Caco-2 (cell line): ENCODE data around the gene OTOF. TPM values are rescaled to one million over a fixed set of nuclear protein-coding genes. Genes with fewer than 3 reads are reported as not detected.
A peak's percentile ranks its signal among the peaks of the same experiment; 100 is the strongest.

Source experiments
- BruUV-seq: library from RNA; stranded (reverse); fragments of 400-500 nt; replicated peaks from 2 replicates; lab custom pipeline; 2021; lab: Mats Ljungman, UMichigan
- CTCF ChIA-PET: fragments of 300-600 bp; sonication (Branson Sonifier 250); formaldehyde crosslinking; loops from one replicate; lab custom pipeline; 2022; ENCODE audit warnings: antibody characterized with exemption; lab: Charles Lee
- POLR2A ChIA-PET: fragments of 300-600 bp; sonication (Branson Sonifier 250); formaldehyde crosslinking; loops from one replicate; lab custom pipeline; 2022; ENCODE audit warnings: antibody characterized with exemption; lab: Charles Lee
- DNase-seq, 2 experiments: peaks; one replicate each; pipeline versions ENCODE4 v3.0.0 to v3.0.0-alpha.2; 2020 to 2022
- H3K27me3 ChIP-seq: replicated peaks from 2 replicates; pipeline ENCODE4 v1.6.0; 2011; ENCODE audit warnings: low read length; ENCODE audit not compliant: control insufficient read depth, insufficient read depth
- H3K36me3 ChIP-seq: 2 replicates; pipeline ENCODE4 v1.5.1; 2011; ENCODE audit warnings: low read length; ENCODE audit not compliant: control insufficient read depth, insufficient read depth
- H3K4me1 ChIP-seq: fragments of 250-450 bp; sonication (Bioruptor Pico); 2 replicates; pipeline ENCODE4 v1.5.1; 2020; ENCODE audit warnings: mild to moderate bottlenecking
- H3K4me3 ChIP-seq: 2 replicates; pipeline ENCODE4 v1.5.1; 2011; ENCODE audit warnings: low read depth, mild to moderate bottlenecking, control low read depth, low read length
- H3K9me3 ChIP-seq: fragments of 250-450 bp; sonication (Bioruptor Pico); 2 replicates; pipeline ENCODE4 v1.5.1; 2020; ENCODE audit warnings: mild to moderate bottlenecking, moderate library complexity
- H3K27ac Mint-ChIP-seq: one replicate; pipeline ENCODE4 v1.8.0; 2022; ENCODE audit warnings: mixed read lengths; ENCODE audit not compliant: unreplicated experiment
- H3K27me3 Mint-ChIP-seq: one replicate; pipeline ENCODE4 v1.8.0; 2022; ENCODE audit warnings: mixed read lengths; ENCODE audit not compliant: insufficient read depth, unreplicated experiment
- H3K36me3 Mint-ChIP-seq: one replicate; pipeline ENCODE4 v1.8.0; 2022; ENCODE audit warnings: mild to moderate bottlenecking, mixed read lengths; ENCODE audit not compliant: insufficient read depth, unreplicated experiment
- H3K4me1 Mint-ChIP-seq: one replicate; pipeline ENCODE4 v1.8.0; 2022; ENCODE audit warnings: low read depth, mixed read lengths; ENCODE audit not compliant: unreplicated experiment
- H3K4me3 Mint-ChIP-seq: one replicate; pipeline ENCODE4 v1.8.0; 2022; ENCODE audit warnings: mild to moderate bottlenecking, moderate library complexity, mixed read lengths; ENCODE audit not compliant: unreplicated experiment
- H3K9me3 Mint-ChIP-seq: one replicate; pipeline ENCODE4 v1.8.0; 2022; ENCODE audit warnings: mixed read lengths; ENCODE audit not compliant: unreplicated experiment
- intact Hi-C: fragments of 100-400 bp; cut with micrococcal nuclease; formaldehyde crosslinking; loops from one replicate; pipeline ENCODE4 v1.10.0; 2022; ENCODE audit not compliant: unreplicated experiment
- total RNA-seq: library from RNA; stranded (reverse); gene quantifications from 2 replicates; pipeline ENCODE4 v1.2.3, GENCODE V29; 2022
- TF ChIP-seq, protein P1 (sequence below), 2 experiments: fragments of 200-600 bp in 1 of 2; IDR thresholded peaks; 1 replicate in 1 of 2; 2 replicates in 1 of 2; pipeline versions ENCODE4 v1.5.1 to v1.8.0; 2011 to 2022; ENCODE audit warnings: antibody characterized with exemption in 1 of 2, control low read depth in 1 of 2, inconsistent platforms in 1 of 2, low read depth in 1 of 2, low read length in 1 of 2, mild to moderate bottlenecking in 1 of 2, moderate library complexity in 1 of 2; ENCODE audit not compliant: insufficient read depth in 1 of 2, severe bottlenecking in 1 of 2, unreplicated experiment in 1 of 2

OTOF gene
- total RNA-seq, 1 experiment from 2014 or later, result 0.09 TPM

DNA sequence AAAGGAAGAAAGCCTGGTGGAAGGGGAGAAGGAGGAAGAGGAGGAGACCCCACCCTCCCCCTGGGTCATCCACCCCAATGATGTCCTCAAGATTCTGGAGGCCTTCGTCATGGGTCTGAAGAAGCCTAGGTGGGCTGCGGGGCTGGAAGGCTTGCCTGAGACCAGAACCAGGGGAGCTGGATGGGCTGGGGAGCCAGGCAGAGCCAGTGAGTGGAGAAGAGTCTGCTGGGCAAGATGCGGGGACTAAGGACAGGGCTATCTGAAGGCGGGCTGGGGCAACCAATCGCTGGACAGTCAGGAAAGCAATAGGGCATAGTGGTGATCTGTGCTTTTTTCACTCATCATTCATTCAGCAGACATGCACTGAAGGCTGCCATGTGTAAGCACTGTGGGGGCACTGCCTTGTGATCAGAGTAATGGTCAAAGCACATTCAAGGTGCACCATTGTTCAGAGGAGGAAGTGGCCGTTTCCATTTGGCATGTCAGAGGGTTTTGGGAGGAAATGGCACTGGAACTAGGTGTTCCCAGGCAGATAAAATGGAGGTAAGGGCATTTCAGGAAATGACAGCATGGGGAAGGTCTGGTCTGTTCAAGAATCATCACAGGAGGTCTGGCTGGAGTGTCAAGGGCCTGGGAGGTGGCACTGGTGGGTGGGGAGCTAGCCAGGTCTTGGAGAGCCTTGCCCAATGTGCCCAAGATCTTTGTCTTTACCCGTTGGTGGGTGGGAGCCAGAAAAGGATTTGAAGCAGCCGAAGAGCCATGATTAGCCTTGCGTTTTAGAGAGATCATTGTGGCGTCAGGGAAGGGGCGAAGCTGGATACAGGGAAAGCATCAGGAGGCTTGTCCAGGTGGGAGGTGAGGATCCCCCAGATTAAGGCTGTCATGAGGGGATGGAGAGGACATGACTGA, 24.2 kb downstream of the OTOF start:
- Mint-ChIP-seq H3K27me3 (no peaks in the 10 kb centered on the region), H3K9me3 (no peaks in the 10 kb centered on the region), H3K36me3 (peaks cover 5% of the 10 kb centered on the region), H3K27ac (peak overlapping the region; percentile 83), H3K4me3 (no peak overlapping the region), H3K4me1 (peaks cover 32% of the 10 kb centered on the region)
- TF ChIP-seq, protein P1, sequence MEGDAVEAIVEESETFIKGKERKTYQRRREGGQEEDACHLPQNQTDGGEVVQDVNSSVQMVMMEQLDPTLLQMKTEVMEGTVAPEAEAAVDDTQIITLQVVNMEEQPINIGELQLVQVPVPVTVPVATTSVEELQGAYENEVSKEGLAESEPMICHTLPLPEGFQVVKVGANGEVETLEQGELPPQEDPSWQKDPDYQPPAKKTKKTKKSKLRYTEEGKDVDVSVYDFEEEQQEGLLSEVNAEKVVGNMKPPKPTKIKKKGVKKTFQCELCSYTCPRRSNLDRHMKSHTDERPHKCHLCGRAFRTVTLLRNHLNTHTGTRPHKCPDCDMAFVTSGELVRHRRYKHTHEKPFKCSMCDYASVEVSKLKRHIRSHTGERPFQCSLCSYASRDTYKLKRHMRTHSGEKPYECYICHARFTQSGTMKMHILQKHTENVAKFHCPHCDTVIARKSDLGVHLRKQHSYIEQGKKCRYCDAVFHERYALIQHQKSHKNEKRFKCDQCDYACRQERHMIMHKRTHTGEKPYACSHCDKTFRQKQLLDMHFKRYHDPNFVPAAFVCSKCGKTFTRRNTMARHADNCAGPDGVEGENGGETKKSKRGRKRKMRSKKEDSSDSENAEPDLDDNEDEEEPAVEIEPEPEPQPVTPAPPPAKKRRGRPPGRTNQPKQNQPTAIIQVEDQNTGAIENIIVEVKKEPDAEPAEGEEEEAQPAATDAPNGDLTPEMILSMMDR (IDR thresholded peaks at IDR 0.05; ENCODE audit: insufficient read depth in 1 of 2, low read depth in 1 of 2, low read length in 1 of 2, severe bottlenecking in 1 of 2, unreplicated experiment in 1 of 2), result no peak
- Histone ChIP-seq H3K36me3 (no peaks in the 10 kb centered on the region), H3K4me1 (peaks cover 48% of the 10 kb centered on the region), H3K27me3 (no peaks in the 10 kb centered on the region), H3K9me3 (no peaks in the 10 kb centered on the region), H3K4me3 (no peak overlapping the region)
- no TSS peak for BruUV-seq
- intact Hi-C loops, result no loop called here
- POLR2A ChIA-PET, result no interaction called here
- CTCF ChIA-PET, result interaction anchor here (0.6 kb wide), 1 partner anchor 51 kb away, joined by 3 read pairs; no protein-coding TSS in a partner anchor
- no peak for DNase-seq

DNA sequence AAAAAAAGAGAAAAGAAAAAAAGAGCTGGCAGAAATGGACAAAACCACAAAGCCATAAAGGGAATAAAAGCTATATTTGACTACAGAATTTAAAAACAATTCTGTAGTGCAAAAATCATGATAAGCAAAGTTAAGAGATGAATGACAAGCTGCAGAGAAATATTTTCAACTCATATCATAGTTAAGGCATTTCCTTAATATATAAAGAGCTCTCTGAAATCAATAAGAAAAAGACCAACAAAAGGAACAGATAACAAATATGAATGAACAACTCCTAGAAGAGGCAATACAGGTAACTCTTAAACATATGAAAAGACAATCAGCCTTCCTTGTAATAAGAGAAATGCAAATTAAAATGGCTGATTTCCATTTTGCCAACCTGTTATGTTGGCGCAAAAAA, 26.2 kb downstream of the OTOF start:
- Mint-ChIP-seq H3K4me3 (no peak overlapping the region), H3K36me3 (no peaks in the 10 kb centered on the region), H3K27me3 (no peaks in the 10 kb centered on the region), H3K9me3 (no peaks in the 10 kb centered on the region), H3K27ac (no peak overlapping the region), H3K4me1 (peaks cover 32% of the 10 kb centered on the region)
- Histone ChIP-seq H3K4me1 (peaks cover 28% of the 10 kb centered on the region), H3K4me3 (no peak overlapping the region), H3K36me3 (no peaks in the 10 kb centered on the region), H3K27me3 (no peaks in the 10 kb centered on the region), H3K9me3 (no peaks in the 10 kb centered on the region)
- TF ChIP-seq, protein P1 (IDR thresholded peaks at IDR 0.05; ENCODE audit: insufficient read depth in 1 of 2, low read depth in 1 of 2, low read length in 1 of 2, severe bottlenecking in 1 of 2, unreplicated experiment in 1 of 2), result no peak
- ChIA-PET CTCF (no interaction called here), POLR2A (no interaction called here)
- intact Hi-C loops, result no loop called here
- BruUV-seq, result no TSS peak
- no peak for DNase-seq

DNA sequence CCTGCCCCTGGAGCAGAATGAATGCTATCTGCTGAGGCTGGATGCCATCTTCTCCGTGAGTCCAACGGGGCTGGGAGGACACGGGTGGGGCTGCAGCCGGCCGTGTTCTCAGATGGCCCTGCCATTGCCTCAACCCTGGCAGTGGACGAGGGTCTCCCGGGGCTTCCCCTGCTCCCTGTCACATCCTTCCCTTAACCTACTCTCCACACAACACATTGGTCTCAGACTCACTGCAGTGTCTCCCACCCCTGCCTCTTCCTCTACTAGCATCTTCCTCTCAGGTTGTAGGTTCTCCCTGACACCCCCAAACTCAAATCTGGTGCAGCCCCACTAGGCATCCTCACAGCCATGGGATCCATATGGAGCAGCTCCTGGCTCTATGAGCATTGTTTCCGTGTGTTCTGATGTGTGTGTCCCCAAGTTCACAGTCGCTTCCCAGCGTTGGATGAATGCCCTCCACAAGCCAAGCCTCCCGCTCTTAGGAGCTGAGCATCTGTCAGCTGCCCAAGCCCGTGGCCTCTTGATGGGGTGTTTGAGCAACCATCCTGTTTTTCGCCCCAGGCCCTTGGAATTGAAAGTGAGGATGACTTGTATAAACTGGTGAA, 27.8 kb downstream of the OTOF start:
- Histone ChIP-seq H3K27me3 (no peaks in the 10 kb centered on the region), H3K4me1 (peaks cover 12% of the 10 kb centered on the region), H3K9me3 (no peaks in the 10 kb centered on the region), H3K36me3 (no peaks in the 10 kb centered on the region), H3K4me3 (no peak overlapping the region)
- no peak for DNase-seq
- POLR2A ChIA-PET, result no interaction called here
- H3K9me3 Mint-ChIP-seq, result no peaks in the 10 kb centered on the region
- peaks cover 22% of the 10 kb centered on the region for H3K4me1 Mint-ChIP-seq
- TF ChIP-seq, protein P1 (IDR thresholded peaks at IDR 0.05; ENCODE audit: insufficient read depth in 1 of 2, low read depth in 1 of 2, low read length in 1 of 2, severe bottlenecking in 1 of 2, unreplicated experiment in 1 of 2), result no peak
- intact Hi-C loops, result no loop called here
- H3K36me3 Mint-ChIP-seq, result no peaks in the 10 kb centered on the region
- CTCF ChIA-PET, result no interaction called here
- H3K4me3 Mint-ChIP-seq, result no peak overlapping the region
- H3K27me3 Mint-ChIP-seq, result no peaks in the 10 kb centered on the region
- no TSS peak for BruUV-seq
- no peak overlapping the region for H3K27ac Mint-ChIP-seq
